Occipital lobe (tissue), 2 donors: ENCODE results near the gene CHN2. TPM values are rescaled to one million over a fixed set of nuclear protein-coding genes. Genes with fewer than 3 reads are reported as not detected.
A peak's percentile ranks its signal among the peaks of the same experiment; 100 is the strongest.

ENCODE experiments used
- DNase-seq: peaks from one replicate; lab custom pipeline; 2025; lab: John Stamatoyannopoulos, UW
- total RNA-seq: library from RNA; depleted of rRNA; stranded (reverse); fragments of >200 nt; gene quantifications from one replicate; pipeline ENCODE4 v1.2.3, GENCODE V29; 2014

CHN2 gene
- total RNA-seq, 1 donor from 2014 or later = 76.3 TPM

DNA sequence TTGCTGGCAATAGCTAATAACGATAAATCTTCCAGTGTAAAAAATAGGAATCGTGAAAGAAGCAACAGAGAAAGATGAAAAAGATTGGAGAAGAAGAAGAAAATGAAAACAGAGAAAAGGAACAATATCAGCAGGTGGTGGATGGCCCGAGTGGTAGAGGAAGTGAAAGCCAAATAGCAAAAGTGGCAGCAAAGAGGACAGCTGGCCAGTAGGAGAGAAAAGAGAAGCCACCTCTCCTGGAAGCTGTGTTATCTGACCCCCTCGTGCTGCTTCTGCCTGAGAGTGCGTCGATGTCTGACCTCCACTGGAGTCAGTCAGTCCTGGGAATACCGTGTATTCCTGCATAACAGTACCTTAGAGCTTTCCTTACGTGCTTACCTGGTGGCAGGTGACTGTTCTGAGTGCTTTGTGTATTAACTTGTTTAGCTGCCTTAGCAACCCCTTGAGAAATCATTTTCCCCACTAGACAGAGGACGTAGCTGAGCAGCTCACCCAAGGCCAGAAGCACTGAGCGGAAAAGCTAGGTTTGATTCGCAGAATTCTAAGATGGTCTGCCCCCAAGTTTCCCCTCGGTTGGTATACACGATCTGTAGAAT lies 88.3 kb downstream of the CHN2 start:
- no peak for DNase-seq

DNA sequence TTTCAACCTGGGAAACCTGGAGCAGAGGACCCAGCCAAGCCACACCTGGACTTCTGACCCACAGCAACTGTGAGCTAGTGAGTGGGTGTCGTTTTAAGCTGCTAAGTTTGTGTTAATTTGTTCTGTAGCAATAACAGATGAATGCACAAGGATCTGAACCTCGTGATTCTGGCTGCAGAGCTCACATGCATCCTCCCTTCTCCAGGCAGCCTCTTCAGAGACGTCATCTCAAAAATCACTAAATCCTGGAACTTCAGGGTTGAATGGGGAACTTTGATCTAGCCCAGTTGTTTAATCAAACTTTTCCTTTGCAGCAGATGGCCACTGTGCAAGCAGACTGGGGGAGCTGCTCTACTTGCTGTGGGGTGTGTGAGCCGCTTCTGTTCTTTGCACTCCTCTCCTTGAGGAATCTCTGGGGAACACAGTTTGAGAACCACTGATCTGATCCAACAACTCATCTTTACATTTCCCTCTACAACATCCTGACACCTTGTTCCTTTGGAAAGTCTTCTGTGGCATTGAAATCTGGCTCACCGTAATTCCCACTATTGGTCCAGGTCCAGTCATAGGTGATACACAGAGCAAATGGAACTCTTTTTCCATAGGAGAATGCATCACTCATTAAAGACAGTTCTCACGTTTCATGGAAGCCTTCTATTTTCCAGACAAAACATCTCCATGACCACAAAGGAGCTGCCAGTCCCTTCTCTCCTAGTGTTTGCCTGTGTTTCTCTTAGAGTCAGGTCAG lies 90.3 kb downstream of the CHN2 start:
- DNase-seq = no peak

DNA sequence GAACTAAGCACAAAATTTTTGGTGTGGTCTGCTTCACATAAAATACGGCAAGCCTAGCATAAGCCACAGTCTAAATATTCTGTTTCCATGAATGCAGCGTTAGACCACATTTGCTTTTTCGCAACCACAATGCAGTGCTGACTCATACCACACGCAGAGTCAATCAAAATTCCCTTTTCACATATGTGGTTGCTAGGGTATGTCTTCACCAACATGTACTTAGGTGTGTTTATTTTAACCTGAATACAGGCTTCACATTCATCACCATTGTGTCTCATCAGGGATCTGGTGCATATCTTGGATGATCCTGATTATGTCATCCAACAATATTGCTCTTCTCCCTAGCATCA lies 90.8 kb downstream of the CHN2 start:
- DNase-seq = no peak

DNA sequence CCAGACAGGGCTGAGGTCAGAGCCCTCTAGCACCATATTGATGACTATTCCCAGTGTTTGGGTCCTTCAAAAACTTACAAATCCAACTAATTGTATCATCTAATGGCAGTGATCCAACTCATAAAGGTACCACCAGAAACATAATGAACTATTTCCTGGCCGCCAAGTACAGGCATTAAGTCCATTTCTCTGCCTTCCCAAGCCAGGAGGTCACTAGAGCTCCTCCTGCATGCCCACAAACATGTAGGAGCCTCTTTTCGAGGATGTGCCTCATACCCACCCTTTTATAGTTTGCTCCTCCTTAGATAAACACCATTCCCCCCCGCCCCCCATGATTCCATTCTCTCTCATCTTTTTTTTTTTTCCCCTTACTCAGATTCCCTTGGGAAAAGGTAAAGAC lies 91.3 kb downstream of the CHN2 start:
- no peak for DNase-seq

DNA sequence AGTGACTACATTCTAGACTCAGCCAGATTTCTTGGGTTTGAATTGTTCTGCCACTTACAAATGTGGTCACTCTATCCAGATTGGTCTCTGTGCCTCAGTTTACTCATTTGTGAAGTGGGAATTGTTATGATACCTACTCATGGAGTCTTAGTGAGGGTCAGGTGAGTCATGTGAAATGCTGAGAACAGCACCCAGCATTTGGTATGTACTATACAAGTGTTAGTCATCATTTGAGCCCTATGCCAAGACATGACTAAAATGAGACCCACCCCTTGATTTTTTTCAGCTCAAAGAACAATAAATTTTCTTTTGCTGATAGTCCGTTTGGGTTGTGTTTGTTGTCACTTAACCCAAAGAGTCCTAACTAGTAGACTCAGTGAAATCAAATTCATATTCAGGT lies 92.8 kb downstream of the CHN2 start:
- no peak for DNase-seq

DNA sequence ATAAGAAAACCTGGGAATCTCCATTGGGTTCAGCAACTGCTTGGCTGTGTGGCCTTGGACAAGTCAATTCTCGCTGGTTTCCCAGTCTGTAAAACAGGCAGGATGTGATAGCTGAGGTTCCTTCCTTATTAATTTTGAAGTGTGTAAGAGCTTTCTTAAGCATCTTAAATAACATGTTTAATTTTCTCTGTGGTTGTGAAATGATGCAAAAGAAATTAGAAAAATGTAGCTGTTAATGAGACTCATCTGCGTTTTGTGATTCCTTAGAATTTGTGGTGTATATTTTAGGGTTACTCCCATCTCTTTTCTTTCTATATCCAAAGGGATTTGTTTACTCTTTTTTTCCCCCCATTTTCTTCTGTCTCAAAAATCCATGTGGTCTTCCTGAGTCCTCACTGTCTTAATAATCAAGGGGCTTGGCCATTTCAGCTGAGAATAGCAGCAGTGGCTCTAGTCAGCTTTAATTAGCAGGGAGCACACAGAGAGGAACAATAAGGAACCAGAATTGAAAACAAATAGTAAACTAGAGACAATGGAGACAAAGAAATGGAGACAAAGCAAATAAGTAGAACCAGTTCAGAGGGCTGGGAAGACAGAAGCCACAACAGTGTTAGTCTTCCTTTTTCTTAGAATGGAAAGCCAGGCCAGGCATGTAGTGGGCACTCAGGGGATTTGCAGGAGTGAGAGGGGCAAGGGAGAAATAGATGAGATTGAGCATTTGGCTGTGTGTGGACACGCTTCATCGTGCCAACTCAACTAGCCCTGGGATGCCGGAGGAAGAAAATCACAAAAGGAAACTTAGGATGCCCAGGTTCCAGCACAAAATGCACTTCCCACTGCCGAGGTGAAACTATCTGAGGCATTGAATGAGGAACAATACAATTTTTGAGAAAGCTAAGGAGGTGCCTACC lies 93.9 kb downstream of the CHN2 start:
- no peak for DNase-seq

DNA sequence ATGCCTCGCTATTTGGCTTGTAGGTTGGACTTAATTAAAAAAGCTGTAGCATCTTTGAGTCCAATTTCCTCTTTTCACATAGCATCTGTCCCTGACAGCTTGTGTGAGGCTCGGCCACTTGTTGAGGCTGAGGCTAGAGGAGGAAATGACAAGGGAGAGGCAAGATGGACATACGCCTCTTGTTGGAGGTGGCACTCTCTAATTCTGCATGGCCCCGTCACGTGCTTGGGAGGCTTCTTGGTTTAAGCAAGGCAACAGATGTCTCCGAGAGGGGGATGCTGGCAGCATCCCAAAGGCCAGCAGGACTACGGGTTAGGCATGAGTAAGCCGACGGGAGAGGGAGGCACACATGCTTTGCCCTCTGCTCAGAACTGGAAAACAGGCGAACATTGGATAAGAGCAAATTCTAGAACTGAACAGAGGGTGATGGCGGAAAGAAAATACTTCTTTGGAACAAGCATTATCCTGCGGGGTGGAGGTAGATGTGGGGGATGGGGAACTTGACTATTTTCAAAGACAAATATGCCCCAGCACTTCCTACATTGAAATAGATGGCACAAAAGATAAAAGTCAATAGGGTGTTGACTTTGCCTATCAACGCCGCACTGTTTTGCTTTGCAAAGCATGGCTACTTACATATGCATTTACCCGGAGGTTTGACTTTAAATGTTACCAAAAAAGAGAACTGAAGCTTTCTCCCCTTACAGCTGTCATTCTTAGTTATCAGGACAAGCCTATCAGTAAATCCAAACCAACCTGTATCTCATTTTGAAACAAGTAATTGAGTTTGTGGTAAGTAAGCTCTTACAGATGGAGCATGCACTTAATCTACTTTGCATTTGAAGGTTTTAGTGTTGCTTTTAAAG lies 94.8 kb downstream of the CHN2 start:
- DNase-seq = peak; percentile 26

DNA sequence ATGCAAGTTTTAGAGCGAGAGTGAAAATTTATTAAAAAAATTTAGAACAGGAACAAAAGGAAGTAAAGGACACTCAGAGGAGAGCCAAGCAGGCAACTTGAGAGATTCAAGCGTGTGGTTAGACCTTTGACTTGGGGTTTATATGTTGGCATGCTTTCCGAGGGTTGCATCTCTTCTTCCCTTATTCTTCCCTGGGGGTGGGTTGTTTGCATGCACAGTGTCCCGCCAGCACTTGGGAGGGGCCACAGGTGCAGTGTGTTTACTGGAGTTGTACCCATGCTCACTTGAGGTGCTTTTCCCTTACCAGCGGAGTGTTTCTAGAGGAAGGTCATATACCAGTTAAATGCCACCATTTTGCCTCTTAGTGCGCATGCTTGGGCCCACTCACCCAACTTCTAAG lies 96.3 kb downstream of the CHN2 start:
- no peak for DNase-seq

DNA sequence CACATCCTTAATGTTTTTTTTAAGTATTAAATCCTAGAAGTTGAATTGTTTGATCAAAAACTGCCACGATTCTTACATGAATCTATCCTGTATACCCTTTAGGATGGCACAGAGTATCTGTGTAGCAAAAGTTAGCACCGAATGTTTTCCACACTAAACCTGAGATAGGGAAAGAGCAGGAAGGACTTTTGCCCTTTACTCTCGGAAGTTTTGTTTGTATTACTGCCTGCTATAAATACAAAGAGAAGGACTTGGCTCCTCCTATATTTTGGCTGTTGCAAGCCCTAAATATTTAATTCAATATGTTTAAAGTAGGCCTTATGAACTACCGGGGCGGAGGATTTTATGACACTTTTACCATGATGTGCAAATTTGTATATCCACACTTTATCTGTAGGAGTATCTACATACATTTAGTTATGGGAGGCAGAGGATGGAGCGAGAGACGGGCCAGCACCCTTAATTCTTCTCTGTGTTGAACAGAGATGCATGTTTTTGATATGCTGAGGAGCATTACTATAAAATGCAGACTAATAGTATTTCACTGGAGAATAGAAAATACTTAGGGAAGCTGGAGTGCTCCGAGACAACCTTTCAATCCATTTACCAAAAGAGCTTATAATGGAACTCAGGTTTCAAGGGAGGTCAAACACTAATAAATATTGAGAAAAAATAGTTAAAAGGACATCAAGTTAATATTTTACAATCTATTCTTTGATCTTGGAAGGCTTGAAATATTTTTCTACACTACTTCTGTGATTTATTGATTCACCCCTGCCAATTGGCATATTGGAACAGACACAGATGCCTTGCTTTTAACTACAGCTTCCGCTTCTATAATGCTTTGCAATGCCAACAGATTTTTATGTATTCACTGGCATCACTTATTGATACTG lies 97.4 kb downstream of the CHN2 start:
- no peak for DNase-seq

DNA sequence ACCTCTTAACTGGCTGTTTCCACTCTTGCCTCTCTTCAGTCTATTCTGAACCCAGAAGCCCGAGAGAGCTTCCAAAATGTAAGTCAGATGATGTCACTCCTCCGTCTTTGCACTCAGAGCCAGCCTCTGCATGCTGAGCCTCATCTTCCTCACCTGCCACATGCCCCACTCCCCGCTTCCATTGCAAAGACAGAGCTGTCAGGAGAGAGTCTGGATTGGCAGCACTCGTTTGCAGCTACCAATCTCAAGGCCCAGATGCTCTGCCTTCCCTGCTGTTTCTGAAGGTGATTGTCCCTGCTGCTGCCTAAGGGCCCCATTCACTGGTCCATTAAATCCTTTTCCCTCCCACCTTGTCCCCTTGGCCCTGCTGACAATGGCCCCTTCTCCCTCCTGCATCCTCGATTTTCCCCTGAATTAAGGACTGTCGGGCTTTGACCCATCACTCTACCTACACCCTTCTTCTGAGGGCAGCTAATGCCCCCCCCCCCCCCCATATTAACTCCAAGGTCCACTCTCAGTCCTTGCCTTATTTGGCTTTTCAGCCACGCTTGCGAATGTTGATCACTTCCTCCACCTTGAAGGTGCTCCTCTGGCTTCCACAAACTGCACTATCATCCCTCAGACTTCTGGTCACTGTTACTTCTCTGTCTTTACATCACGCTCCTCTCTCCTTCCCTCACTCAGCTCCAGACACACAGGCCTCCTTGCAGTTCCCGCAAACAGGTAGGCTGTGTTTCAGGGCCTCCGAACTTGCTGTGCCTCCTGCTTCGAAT lies 98.5 kb downstream of the CHN2 start:
- no peak for DNase-seq

DNA sequence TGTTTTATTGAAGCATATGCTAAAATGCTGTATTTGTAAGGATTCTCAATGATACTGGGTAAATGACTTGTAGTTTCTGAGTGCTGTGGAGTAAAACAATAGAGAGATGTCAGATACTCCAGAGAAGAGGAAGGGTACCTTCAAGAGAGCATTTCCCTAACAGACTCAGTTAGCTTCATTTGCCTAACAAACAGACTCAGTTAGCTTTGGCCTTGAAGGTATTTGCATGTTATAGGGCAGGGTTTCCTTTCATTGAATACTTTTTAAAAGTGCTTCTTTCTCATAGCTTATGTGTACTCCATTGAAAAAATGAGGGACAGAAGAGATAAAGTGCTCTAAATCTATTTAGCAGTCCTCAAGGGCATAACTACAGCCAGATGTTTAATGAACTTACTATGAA lies 101.8 kb downstream of the CHN2 start:
- DNase-seq = no peak

DNA sequence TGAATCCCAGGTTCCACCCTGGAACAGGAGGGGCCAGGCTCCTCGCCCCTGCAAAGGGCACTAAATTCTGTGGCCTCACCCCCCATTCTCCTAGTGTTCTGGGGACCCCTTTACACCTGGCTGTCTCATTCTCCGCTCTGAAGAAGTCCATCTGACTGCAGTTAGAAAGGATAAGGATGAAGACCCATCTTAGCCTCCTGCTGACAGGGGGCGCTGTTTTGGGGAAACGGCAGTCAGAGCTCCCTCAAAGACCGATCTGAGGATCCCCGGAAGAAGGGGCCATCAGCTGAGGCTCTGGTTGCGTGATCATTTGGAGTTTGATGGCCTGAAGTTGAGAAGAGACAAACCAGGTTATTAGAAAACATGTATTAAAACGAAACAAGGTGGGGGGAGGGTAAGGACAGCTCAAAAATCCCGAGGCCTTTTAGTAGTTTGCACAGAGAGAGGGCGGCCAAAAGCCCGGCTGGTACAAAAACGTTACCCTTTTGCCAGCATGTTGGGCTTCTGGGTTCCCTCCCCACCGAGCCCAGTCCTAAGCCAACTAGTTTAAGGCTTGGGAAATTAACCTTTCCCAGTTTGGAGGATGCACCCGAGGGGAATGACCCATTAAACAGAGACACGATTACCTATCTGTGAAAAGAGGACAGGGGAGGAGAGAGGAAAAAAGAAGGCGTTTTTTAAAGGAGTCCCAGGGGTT lies 102.8 kb downstream of the CHN2 start:
- no peak for DNase-seq

DNA sequence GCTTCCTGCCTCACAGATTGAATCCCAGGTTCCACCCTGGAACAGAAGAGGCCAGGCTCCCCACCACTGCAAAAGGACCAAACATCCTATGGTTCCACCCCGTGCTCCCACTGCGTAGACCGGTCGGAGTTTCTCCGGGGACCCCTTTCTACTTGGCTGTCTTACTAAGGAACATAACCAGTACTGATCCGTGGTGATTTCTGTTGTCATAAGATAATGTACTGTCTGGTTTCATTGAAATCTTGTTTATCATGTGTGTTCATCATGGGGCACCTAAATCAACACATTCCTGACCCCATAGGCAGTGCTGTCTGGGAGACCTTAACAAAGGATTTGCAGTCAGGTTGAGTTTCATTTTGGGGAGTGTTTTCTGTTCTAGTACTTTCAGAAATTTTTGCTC lies 104.5 kb downstream of the CHN2 start:
- no peak for DNase-seq

DNA sequence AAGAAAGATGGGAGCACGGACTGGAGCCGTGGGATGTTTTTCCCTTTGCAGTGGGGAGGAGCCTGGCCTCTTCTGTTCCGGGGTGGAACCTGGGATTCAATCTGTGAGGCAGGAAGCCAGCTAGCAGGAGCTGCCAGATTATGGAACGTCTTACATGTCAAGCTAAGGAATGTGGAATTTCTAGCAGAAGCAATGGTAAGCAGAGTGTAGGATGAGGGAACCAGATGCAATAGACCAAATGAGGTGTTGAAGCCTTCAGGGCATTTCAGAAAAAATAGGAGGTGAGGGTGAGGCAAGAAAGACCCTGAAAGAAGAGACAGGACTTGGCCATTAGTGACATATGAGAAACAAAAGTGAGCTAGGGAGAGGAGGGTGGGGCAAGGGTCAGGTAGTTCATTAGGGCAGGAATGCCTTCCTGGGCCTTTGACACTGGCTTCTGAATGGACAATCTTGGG lies 105.5 kb downstream of the CHN2 start:
- no peak for DNase-seq

DNA sequence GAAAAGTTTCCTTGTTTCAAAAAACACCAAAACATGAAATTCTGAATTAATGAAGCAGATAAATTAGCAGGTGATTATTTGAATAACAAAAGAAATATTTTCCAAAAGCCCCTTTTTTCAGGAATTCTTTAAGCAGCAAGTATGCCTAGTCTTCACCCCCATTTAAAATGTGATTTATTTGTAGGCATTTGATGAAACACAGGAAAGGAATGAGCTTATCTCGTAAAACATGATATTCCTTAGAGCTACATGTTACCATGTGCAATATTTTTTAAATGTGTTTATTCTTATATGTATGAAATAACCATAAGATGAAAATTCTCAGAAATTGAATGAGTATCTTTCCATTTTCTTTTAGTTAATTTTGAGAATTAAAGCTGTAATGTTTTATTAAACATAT lies 106.1 kb downstream of the CHN2 start:
- no peak for DNase-seq

DNA sequence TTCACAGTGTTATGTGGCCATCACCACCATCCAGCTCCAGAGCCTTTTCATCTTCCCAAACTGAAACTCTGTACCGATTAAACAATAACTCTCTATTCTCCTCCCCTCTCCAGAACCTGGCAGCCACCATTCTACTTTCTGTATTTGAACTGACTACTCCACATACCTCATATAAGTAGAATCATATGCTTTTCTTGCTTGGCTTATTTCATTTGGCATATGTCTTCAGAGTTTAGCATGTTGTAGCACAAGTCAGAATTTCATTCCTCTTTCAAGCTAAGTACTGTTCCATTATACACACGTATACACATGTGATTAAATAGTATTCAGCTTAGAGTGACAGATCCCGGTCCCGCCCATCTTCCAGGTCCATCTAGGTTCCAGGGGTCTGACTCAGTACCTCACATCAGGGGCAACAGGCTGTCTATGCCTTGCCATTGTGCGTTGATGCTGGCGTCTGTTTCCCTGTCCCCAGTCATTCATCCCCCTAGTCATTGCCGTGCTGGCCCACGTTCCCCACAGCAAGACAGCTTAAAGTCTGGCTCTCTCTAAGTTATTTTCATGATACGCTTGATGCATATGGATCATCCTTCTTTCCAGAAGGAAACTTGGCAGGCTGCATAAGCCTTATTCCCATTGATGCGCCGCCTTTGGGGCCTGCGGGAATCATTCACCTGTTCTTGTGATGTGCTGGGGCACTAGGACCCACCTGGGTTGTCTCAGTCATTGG lies 108.3 kb downstream of the CHN2 start:
- no peak for DNase-seq

DNA sequence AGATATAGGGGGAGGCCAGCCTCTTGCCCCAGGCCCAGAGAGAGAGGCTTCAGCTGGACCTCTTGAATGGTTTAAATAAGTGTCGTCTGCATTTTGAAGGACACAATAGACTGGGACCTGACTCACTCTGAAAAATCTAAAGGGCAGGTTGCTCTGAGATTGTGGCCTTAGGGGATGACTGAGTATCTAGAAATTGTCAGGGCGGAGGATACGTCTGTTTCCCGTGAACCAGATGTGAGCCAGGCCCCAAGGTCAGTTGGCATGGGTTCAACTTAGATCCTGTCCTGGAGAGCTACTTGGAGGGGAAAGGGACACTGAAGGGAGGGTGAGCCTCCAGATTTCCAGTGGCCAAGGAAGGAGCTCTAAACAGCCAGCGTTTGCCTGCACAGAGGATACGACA lies 110.2 kb downstream of the CHN2 start:
- DNase-seq = no peak

DNA sequence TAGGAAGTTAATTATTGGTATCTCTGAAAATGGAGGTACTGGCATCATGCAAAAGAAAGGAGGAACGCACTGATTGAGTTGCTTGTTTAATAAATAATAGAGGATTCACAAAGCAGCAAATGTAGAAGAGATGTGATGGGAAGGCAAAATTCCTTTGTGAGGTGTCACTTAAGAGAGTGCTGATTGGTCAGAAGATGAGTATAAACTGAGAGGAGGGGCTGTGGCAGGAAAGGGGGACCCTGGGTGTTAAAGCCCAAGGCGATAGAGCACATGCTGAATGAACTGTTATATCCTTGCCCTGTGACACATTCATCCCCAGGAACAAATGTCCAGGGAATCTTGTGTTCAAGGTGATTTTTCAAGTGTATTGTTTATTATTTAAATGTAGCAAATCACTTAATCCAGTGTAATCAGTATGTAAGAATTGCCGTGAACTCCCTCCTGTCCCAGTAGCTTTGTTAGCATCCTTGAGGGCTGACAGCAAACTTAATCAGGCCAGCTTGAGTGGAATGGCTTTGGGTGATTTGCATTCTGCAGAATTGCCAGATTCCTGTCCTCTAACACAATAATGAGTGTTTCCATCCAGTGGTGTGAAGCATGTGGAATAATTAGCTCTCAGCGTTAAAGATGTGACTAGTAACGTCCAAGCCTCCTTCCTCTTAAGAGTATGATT lies 111.9 kb downstream of the CHN2 start:
- DNase-seq = no peak
